ELF-1 (cell line): Measurements from ENCODE around the gene FXYD4.
A peak's percentile ranks its signal among the peaks of the same experiment; 100 is the strongest.

Source experiments
- DNase-seq: peaks from one replicate; pipeline ENCODE4 v3.0.0-alpha.2; 2016; ENCODE audit warnings: low read depth, low spot score

FXYD4 gene

DNA sequence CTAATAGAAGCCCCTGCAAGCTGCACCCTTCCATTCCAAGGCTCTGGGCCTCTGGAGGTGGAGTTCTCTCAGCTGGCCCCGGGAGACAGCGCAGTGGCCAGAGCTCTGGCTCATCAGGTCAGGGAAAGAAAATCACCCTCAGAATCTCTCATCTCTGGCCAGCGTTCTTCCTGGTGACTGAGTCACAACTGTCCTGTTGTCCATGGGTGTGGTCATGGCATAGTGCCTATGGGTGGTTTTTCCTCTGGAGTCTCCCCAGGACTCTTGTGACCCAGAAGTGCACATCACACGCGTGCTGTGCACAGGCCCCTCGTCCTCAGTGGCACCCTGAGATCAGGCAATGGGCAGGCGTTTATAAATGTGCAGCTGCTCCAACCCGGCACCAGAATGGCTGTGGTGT is 27.4 kb upstream of the FXYD4 start:
- DNase-seq: no peak

DNA sequence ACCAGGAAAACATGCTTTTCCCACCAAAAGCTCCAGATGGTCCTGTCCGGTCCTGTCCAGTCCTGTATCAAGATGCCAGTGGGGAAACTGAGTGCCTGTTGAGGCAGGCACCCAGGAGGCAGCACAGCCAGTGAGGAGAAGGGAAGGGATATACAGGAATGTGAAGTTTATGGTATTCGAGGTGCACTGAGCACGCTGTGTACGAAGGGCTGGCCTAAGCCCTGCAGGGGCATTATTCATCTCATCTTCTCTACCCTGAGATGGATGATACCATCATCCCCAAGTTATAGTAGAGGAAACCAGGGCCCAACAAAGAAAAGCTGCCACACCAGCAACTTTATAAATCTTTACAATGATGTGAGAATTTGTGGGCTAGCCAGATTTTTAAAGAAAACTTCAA is 23.4 kb upstream of the FXYD4 start:
- DNase-seq: no peak

DNA sequence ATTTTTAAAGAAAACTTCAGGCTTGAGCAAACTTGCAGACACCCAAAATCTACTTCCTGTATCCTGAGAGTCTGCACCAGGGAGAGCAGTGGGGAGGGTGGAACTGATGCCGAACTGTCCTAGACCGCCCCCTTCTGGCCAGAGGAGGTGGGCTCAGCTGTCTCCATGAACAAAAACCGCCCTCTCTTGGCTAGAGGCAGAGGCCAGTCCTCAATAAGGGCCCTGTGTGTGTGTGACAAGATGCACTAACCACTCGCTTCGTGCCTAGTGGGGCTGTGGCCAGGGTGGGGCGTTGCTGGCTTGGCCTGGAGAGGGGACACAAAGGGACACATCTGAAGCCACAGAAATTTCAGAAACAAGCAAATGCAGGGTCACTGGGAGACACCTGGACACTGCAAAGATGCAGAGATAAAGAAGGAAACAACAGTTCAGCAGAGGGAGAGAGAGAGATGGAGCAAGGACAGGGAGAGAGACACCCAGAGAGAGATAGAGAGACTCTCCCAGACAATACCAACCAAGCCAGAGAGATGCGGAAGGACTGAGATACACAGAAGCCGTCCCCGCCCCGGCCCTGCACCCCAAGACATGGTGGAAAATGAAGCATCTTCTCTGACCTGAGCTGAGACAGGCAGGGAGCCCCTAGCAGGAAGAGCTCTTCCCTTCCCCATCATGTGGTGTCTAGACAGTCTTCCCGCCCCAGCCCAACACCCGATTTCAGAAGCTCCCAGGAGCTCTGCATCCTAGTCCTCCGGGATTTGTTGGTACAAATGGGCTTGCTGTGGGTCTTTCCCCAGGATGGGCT is 22.7 kb upstream of the FXYD4 start:
- peak; percentile 96 for DNase-seq

DNA sequence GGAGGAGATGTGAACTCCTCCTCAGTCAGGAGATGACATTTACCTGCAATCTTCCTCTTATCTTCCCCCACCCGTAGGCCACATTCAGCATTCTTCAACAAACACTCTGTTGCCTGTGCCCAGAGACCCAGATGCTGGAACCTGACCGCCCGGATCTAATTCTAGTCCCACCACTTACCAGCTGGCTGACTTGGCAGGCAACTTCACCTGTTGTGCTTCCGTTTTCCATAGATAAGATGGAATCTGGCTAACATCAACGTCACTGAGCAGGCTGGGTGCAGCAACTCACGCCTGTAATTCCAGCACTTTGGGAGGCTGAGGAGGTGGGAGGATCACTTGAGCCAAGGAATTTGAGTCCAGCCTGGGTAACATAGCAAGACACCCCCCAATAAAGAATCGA is 21.3 kb upstream of the FXYD4 start:
- peak; percentile 81 for DNase-seq

DNA sequence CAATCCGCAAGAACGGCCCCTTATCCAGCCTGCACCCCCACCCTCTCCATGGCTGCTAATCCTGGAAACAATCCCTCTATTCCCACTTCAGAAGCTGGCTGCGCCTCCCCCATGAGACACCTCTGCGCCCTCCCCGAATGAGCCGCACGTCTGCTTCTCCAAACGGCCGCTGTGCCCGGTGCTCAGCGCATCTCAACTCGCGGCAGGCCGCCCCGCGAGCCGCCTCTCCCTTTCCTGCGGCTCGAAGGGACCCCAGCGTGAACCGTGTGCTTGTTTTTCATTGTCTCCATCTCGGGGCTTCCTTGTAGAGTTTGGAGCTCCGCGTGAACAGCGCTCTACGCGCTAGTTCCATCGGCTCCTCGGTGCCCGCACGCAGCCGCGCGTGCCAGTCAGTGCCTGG is 20.8 kb upstream of the FXYD4 start:
- no peak for DNase-seq

DNA sequence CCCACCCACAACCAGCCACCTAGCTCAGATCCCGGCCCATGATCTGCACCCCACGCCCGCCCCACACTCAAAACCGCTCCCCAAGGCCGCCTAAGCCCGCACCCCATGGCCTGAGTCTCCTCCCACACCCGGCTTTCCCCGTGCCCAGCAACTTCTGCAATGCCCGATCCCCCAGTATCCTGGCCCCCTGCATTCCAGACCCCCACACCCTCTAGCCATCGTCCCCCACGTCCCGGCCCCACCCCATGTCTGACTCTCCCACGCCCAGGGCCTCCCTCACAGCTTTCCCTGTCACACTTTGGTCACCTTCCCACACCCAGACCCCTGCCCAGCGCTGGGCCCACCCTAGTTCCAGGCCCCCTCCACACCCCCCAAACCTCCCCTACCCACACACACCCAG is 20.1 kb upstream of the FXYD4 start:
- DNase-seq: no peak

DNA sequence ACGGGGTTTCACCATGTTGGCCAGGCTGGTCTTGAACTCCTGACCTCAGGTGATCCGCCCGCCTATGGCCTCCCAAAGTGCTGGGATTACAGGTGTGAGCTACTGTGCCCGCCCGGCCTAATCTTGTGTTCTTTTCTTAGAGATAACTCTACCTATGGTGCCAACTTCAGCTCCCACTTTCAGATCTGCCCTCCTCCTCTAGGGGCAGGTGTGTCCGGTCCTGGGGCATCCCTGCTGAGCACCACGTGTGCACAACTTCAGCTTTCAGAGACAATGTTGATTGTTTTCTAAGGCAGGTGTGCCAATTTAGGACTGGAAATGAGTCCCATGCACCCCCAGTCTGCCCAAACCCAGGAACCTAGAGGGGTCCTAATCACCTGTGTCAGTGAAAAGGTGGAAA is 18.5 kb upstream of the FXYD4 start:
- no peak for DNase-seq

DNA sequence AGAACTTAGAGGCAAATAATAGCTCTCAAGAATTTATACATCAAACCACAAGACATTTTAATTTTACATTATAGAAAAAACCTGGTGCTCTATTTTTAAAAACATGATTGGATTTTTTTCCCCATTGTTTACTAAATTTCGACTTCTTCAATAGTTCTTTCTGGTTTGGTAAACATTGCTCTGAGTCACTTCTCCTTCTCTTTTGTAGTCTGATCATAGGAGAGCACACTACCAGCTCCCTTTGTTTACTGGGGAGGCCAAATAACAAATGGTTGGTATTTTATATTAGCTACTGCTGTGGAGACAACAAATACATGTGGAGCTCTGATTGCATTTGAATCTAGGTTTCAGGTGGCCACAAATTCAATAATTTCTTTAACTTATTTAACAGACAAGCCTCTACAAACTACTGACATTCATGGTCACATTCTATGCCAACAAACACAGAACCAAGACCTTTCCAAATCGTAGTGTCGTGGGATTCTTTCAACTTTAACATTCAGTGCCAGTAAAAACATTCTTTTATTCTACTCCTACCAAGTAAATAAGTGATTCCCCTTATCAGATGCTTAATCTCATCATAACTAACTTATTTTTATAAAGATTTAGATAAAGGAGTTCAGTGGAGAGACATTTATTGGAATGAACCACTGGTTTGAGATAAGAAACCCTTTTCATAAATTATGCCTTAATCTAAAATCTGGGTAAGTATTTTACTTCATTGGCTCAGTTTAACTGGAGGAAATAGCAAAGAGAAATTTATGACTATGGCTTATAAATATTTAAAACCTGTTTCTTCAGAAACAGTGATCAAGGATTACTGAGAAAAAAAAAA is 17.7 kb upstream of the FXYD4 start:
- no peak for DNase-seq

DNA sequence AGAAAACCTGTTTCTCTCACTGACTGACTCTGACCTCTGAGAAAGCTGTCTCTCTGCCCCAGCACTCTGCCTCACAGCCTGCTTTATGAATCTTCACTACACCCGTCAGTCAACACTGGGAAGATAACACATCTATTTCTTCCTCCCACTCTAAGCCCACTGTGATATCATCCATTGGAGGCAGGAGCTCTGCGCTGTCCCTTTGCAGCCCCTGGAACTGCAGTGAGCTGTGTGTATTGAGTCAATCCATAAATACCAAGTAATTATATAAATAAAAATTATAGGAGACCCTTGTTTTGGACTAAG is 17.2 kb upstream of the FXYD4 start:
- no peak for DNase-seq

DNA sequence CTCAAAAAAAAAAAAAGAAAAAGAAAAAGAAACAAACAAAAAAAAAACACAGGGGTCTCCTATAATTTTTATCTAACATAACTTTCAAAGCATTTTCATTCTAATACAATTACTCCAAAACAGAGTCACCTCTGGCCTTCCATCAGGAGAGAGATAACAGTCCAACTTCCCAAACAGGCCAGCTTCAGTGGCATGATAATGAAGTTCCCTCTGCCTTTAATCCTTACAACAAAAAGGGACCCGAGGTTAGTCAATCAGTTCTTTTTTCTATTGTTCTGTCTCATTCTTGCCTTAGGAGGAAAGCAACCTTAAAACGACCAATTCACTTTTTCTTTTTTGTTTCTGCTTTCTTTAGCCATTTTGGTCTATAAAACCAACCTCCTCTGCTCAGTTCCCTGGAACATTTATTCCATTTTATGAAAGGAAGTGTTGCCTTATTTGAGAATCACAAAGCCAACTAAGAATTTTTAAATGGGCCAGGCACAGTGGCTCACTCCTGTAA is 16.5 kb upstream of the FXYD4 start:
- no peak for DNase-seq

DNA sequence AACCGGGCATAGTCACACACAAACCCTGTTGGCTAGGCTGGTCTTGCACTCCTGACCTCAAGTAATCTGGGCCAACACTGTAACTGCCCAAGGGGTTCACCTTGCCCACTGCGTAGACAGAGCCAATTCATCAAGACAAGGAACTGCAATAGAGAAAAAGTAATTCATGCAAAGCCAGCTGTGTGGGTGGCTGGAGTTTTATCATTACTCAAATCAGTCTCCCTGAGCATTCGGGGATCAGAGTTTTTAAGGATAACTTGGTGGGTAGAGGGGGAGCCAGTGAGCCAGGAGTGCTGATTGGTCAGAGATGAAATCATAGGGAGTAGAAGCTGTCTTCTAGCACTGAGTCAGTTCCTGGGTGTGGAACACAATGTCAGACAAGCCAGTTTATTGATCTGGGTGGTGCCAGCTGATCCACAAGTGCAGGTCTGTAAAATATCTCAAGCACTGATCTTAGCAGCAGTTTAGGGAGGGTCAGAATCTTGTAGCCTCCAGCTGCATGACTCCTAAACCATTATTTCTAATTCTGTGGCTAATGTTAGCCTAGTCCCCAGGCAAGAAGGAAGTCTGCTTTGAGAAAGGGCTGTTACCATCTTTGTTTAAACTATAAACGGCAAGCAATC is 15.6 kb upstream of the FXYD4 start:
- DNase-seq: peak; percentile 60

DNA sequence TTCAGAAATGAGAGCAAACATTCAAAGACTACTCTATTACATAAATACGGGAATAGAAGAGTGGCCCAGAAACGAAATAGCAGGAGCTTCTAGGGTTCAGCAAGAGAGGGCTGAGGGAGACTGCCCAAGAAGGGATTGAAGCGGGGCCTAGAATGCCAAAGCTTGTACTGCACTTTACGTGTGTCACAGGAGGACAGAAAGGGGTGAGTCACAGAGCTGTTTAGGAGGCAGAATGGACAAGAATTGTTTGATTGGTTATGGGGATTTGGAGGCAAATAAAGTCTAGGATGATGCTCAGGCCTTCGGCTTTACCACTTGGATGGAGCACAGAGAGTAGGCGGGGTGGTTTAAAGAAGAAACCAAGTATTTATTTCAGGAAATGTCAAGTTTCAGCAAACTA is 11.3 kb upstream of the FXYD4 start:
- no peak for DNase-seq

DNA sequence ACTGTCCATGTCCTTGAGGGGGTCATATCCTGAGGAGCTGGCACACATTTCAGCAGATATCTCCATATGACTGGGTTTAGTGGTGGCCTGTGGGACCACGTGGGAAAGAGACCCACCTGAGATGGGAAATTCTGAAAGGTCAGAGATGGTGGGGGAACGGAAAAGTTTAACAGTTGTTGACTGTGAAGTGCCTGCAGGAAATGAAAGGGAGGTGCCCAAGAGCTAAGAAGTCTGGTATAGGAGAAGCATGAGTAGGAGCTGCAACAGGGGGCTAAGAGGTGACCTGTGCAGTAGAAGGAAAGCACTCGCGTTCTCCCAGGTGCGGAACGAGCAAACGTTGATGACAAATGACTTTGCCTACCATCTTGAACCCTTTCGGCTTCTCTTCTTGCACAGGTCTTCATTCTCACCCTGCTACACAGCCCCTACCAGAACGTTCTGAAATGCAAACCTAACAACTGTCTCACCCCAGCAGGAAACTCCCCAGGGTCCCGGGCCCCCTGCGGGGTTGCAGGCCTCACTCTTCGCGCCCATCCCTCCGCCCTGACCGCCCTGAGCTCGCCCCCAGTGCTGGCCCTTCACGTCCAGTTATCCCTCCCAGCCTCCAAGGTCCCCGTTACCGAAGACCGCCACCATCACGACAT is 9.8 kb upstream of the FXYD4 start:
- DNase-seq: no peak

DNA sequence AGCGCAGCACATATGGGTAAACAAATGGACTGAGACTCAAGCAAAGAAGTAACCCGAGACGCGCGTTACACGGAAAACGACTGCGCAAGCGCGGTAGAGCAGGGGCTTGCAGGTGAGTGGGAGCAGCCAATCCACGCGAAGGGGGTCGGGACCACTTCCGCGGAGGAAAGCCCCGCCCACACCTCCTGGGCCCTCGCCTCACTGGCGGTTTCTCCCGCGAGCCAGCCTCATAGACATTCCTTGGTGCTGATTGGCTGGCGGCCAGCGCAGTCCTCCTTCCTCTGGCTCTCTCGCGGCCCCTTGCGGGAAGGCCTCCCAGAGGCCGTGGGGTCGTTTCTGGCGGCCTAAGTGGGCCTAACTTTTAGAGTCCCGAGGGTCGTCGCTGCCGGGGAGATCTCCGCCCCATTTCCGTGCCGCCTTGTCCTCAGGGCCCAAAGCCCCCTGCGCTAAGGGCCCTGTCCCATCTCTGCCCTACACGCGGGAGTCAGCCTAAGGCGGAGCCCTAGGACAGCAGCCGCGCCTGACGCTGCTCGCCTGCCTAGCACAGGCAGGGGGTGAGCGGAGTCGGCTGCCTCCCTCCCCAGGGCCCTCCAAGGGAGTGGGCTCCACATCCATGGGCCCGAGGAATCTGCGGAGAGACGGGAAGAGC is 9.1 kb upstream of the FXYD4 start:
- DNase-seq: peak; percentile 99

DNA sequence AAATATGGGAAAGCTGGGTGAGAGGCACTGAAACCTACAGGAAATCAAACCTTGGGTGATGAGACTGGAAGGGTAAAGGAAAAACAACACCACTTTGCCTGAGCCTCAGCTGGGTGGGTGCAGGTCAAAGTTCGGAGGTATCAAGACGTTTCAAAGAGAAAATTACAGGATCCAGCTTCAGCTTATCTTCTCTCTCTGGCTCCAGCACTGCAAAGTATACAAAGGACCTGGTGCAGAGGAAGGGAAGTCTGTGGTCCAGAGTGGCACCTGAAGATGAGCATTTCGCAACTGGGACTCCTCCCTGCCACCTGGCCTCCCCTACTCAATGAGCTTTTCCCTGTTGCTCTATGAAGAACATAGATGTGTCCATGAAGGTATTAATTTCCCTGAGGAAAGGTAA is 6.4 kb upstream of the FXYD4 start:
- DNase-seq: no peak

DNA sequence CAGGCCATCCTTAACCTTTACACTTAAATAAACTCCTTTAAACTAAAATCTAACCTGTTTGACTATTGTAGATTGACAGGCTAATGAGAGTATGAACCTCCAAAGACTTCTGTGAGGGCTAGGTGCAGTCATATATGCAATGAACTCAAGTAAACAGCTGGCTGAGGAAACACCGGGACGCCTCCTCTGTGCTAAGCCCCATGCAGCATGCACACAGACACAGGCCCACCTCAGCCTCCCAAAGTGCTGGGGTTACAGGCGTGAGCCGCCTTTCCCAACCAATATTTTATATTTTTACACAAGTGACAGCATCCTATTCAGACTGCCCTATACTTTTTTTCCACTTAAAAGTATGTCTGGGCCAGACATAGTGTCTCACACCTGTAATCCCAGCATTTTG is 1.5 kb upstream of the FXYD4 start:
- no peak for DNase-seq

DNA sequence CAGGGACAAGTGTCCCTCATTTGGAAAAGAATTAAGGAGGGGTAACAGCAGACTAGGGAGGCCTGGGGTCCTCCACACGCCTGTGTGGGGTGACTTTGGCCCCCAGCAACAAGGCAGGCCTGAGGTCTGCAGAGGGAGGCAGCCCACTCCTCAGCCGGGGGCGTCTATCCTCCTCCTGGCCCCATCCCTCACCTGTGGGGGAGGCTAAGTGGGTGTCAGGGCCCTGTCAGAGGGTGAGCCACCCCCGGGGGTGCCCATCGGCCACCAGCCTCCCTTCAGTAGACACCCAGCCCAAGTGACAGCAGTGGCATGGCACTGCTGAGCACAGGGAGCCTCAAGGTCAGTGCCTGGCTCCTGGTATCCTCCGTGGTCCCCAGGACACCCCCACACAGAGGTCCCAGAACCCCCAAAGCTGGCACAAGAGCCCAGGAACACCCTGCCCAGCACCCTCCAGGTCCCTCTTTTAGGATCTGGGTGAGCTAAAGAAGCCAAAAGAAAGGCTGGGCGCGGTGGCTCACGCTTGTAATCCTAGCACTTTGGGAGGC is 693 bp upstream of the FXYD4 start:
- DNase-seq: no peak

DNA sequence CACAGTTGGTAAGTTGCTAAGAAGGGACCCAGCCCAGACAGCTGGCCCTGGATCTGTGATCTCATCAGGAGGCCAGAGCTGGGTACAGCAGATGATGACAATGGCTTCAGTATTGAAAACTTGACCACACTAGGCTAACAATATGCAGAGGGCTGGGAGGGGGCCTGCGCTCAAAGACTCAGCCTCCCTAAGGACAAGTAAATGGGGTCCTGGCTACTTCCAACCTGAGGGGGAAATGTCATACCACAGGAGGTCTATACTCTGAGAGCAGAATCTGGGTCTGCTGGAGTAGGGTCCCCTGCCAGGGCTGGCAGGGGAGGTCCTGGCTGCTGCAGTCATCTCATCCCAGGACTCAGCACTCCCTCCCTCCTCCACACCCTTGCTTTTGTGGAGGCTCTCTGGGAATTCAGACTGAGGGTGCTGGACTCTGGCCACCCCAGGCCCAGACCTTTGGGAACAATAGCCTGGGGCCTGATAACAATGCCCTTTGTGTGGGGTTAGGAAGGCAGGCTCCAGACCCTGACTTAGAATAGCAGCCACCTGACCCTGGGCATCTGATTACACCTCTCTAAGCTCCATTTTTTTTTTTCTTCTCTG is 1.4 kb downstream of the FXYD4 start:
- DNase-seq: peak; percentile 73

DNA sequence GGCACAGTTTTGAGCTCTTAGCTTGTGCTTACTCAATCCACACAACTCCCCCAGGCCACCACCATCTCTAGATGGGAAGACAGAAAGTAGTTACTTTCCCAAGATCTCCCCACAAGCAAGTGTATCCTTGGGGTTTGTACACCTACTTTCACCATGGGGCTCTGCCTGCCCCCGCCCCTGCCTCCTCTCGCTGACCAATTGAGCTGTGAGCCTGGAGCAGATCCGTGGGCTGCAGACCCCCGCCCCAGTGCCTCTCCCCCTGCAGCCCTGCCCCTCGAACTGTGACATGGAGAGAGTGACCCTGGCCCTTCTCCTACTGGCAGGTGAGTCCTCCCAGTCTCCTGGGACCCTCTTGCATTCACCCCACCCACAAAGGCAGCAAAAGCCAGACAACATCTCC is 2.0 kb downstream of the FXYD4 start:
- DNase-seq: no peak

DNA sequence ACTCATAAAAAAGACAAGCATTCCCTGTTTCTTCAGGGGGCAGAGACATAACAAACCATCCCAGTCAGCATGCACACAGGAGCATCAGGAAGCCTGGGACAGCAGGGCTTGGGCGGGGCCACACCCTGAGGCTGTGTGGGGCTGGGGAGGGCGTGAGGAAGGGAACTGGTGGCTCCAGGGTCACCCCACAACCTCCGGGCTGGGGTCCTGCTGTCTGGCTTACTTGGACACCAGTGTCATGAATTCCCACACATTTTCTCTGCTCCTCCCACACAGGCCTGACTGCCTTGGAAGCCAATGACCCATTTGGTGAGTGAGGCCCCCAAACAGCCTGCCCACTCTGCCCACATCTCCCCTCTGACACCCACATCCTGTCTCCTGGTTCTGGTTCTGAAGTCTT is 2.8 kb downstream of the FXYD4 start:
- DNase-seq: no peak
